Measurements from ENCODE around the gene HINFP. TPM values are rescaled to one million over a fixed set of nuclear protein-coding genes. Genes with fewer than 3 reads are reported as not detected.

The HINFP gene
- total and polyA plus RNA-seq, 7 experiments from 2014 or later: 14.7 to 79.7 (median 32.7) TPM

- CTCF ChIA-PET: interaction anchor here (0.7 to 1.8 kb wide), 12 partner anchors 9 to 154 kb away, joined by 3 to 11 read pairs (median 4); partner anchors contain the start of genes DPAGT1 and VPS11
- peak overlapping the region; percentile 75 for H3K4me3 ChIP-seq (ENCODE audit: low read length)
These were observed 47.9 kb downstream of the HINFP start for GRCh38 chr11:119169282-119169719.

DNA sequence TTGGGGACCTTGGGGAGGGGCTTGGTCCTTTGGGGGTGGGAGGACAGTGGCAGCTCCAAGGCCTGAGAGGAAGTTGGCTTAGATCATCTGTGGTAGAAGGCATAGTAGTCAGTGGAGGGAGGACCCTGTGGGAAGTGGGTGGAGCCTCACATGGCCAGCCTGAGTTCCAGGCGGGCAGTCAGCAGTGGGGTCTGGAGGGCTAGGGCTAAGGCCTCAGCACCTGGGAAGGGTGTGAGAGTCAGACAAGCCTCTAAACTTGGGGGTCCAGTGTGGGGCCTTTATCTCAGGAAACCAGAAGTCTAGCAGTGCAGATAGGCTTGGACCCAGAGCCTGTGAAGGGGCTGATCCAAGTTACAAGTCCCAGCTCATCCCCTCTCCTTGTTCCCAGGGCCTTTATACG is 51.1 kb downstream of the HINFP start:
- H3K9me3 ChIP-seq (ENCODE audit: control insufficient read depth in 2 of 3, low read length in 3 of 3): no peaks in the 10 kb centered on the region
- peaks cover 0 to 29% (median 0%) of the 10 kb centered on the region in 3 experiments for H3K36me3 ChIP-seq (ENCODE audit: control insufficient read depth in 2 of 3, insufficient read depth in 3 of 3, low read length in 3 of 3)
- Mint-ChIP-seq H3K9me3 (no peaks in the 10 kb centered on the region), H3K4me1 (peaks cover 11 to 34% (median 15%) of the 10 kb centered on the region in 7 donors), H3K36me3 (peaks cover 0 to 16% (median 3%) of the 10 kb centered on the region in 5 donors), H3K27ac (peak overlapping the region in 2 of 9 donors; percentile 8 to 54), H3K4me3 (no peak overlapping the region), H3K27me3 (no peaks in the 10 kb centered on the region)
- H3K27ac ChIP-seq (ENCODE audit: low read depth, low read length): no peak overlapping the region
- intact Hi-C loops (cut with micrococcal nuclease): no loop called here
- DNase-seq (no peak), ATAC-seq (no peak)
- peaks cover 2 to 4% of the 10 kb centered on the region in 2 donors for H3K4me1 ChIP-seq (ENCODE audit: control insufficient read depth in 2 of 2, insufficient read depth in 2 of 2, low read length in 2 of 2)
- no peak overlapping the region for H3K4me3 ChIP-seq (ENCODE audit: low read length)
- POLR2A ChIA-PET: interaction anchor here (0.6 kb wide), 1 partner anchor 18 kb away, joined by 3 read pairs; no protein-coding TSS in a partner anchor
- CTCF ChIA-PET: no interaction called here
- H3K27me3 ChIP-seq (ENCODE audit: control insufficient read depth in 2 of 2, insufficient read depth in 2 of 2, low read length in 2 of 2): no peaks in the 10 kb centered on the region

More at GRCh38 chr11:119169282-119169719, 47.9 kb downstream of the HINFP start:
- intact Hi-C loops (cut with micrococcal nuclease): loop anchor here (1.0 to 5.0 kb wide), 7 partner anchors 20 to 152 kb away; partner anchors contain the start of genes C2CD2L (in 2 of the 2), ABCG4 (in 1 of the 2), CBL (in 1 of the 2) and HINFP (in 1 of the 2)
- H3K27ac Mint-ChIP-seq: peak overlapping the region; percentile 62 to 95 (median 81)
- peaks cover 0 to 5% (median 0%) of the 10 kb centered on the region in 5 donors for H3K36me3 Mint-ChIP-seq
- peak in 7 of 9 donors; percentile 12 to 51 (median 21) for DNase-seq
- no peaks in the 10 kb centered on the region for H3K9me3 Mint-ChIP-seq
- POLR2A ChIA-PET: interaction anchor here (0.5 to 1.5 kb wide), 12 partner anchors 8 to 115 kb away, joined by 3 to 8 read pairs (median 5); partner anchors contain the start of genes ABCG4, C2CD2L, DPAGT1 and VPS11
- H3K27me3 Mint-ChIP-seq: no peaks in the 10 kb centered on the region
- Histone ChIP-seq H3K36me3 (ENCODE audit: control insufficient read depth in 2 of 3, insufficient read depth in 3 of 3, low read length in 3 of 3) (peaks cover 0 to 15% (median 0%) of the 10 kb centered on the region in 3 experiments), H3K27ac (ENCODE audit: low read depth, low read length) (peak overlapping the region; percentile 73), H3K4me1 (ENCODE audit: control insufficient read depth in 2 of 2, insufficient read depth in 2 of 2, low read length in 2 of 2) (peaks cover 0 to 4% of the 10 kb centered on the region in 2 donors), H3K9me3 (ENCODE audit: control insufficient read depth in 2 of 3, low read length in 3 of 3) (no peaks in the 10 kb centered on the region), H3K27me3 (ENCODE audit: control insufficient read depth in 2 of 2, insufficient read depth in 2 of 2, low read length in 2 of 2) (no peaks in the 10 kb centered on the region)
- H3K4me3 Mint-ChIP-seq: peak overlapping the region; percentile 86 to 94 (median 90)
- ATAC-seq: peak; percentile 26
- H3K4me1 Mint-ChIP-seq: peaks cover 4 to 25% (median 11%) of the 10 kb centered on the region in 7 donors

DNA sequence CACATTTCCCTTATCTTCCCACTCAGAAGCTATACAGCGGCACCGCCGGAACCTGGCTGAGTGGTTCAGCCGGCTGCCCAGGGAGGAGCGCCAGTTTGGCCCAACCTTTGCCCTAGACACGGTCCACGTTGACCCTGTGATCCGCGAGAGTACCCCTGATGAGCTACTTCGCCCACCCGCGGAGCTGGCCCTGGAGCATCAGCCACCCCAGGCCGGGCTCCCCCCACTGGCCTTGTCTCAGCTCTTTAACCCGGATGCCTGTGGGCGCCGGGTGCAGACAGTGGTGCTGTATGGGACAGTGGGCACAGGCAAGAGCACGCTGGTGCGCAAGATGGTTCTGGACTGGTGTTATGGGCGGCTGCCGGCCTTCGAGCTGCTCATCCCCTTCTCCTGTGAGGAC is 52.1 kb downstream of the HINFP start:
- intact Hi-C loops (cut with micrococcal nuclease): no loop called here
- Histone ChIP-seq H3K27ac (ENCODE audit: low read depth, low read length) (no peak overlapping the region), H3K27me3 (ENCODE audit: control insufficient read depth in 2 of 2, insufficient read depth in 2 of 2, low read length in 2 of 2) (no peaks in the 10 kb centered on the region), H3K36me3 (ENCODE audit: control insufficient read depth in 2 of 3, insufficient read depth in 3 of 3, low read length in 3 of 3) (peaks cover 0 to 29% (median 0%) of the 10 kb centered on the region in 3 experiments), H3K4me3 (ENCODE audit: low read length) (no peak overlapping the region), H3K4me1 (ENCODE audit: control insufficient read depth in 2 of 2, insufficient read depth in 2 of 2, low read length in 2 of 2) (peaks cover 4 to 12% of the 10 kb centered on the region in 2 donors), H3K9me3 (ENCODE audit: control insufficient read depth in 2 of 3, low read length in 3 of 3) (no peaks in the 10 kb centered on the region)
- CTCF ChIA-PET: interaction anchor here (0.6 kb wide), 2 partner anchors 8 to 22 kb away, joined by 3 to 5 read pairs; no protein-coding TSS in a partner anchor
- ATAC-seq: no peak
- POLR2A ChIA-PET: no interaction called here
- Mint-ChIP-seq H3K9me3 (no peaks in the 10 kb centered on the region), H3K36me3 (peaks cover 0 to 18% (median 6%) of the 10 kb centered on the region in 5 donors), H3K4me1 (peaks cover 17 to 37% (median 24%) of the 10 kb centered on the region in 7 donors), H3K4me3 (no peak overlapping the region), H3K27ac (no peak overlapping the region), H3K27me3 (no peaks in the 10 kb centered on the region)
- DNase-seq: no peak

GRCh38 chr11:119175493-119176077 is 54.2 kb downstream of the HINFP start:
- H3K4me1 Mint-ChIP-seq: peaks cover 11 to 31% (median 23%) of the 10 kb centered on the region in 7 donors
- no peak overlapping the region for H3K27ac ChIP-seq (ENCODE audit: low read depth, low read length)
- H3K4me3 ChIP-seq (ENCODE audit: low read length): no peak overlapping the region
- ChIA-PET CTCF (interaction anchor here (1.0 to 1.2 kb wide), 2 partner anchors 21 kb away, joined by 3 to 4 read pairs; no protein-coding TSS in a partner anchor), POLR2A (no interaction called here)
- DNase-seq (no peak), ATAC-seq (no peak)
- peaks cover 0 to 18% (median 12%) of the 10 kb centered on the region in 5 donors for H3K36me3 Mint-ChIP-seq
- peaks cover 0 to 29% (median 0%) of the 10 kb centered on the region in 3 experiments for H3K36me3 ChIP-seq (ENCODE audit: control insufficient read depth in 2 of 3, insufficient read depth in 3 of 3, low read length in 3 of 3)
- no peaks in the 10 kb centered on the region for H3K27me3 Mint-ChIP-seq
- no peak overlapping the region for H3K27ac Mint-ChIP-seq
- peaks cover 0 to 14% of the 10 kb centered on the region in 2 donors for H3K4me1 ChIP-seq (ENCODE audit: control insufficient read depth in 2 of 2, insufficient read depth in 2 of 2, low read length in 2 of 2)
- H3K4me3 Mint-ChIP-seq: no peak overlapping the region
- intact Hi-C loops (cut with micrococcal nuclease): no loop called here
- no peaks in the 10 kb centered on the region for H3K9me3 Mint-ChIP-seq
- H3K27me3 ChIP-seq (ENCODE audit: control insufficient read depth in 2 of 2, insufficient read depth in 2 of 2, low read length in 2 of 2): no peaks in the 10 kb centered on the region
- H3K9me3 ChIP-seq (ENCODE audit: control insufficient read depth in 2 of 3, low read length in 3 of 3): no peaks in the 10 kb centered on the region

- peaks cover 0 to 14% of the 10 kb centered on the region in 2 donors for H3K4me1 ChIP-seq (ENCODE audit: control insufficient read depth in 2 of 2, insufficient read depth in 2 of 2, low read length in 2 of 2)
- Mint-ChIP-seq H3K4me3 (peak overlapping the region in 7 of 10 donors; percentile 2 to 67 (median 49)), H3K36me3 (peaks cover 0 to 26% (median 12%) of the 10 kb centered on the region in 5 donors), H3K4me1 (peaks cover 11 to 25% (median 21%) of the 10 kb centered on the region in 7 donors), H3K27ac (peak overlapping the region; percentile 9 to 76 (median 54)), H3K27me3 (no peaks in the 10 kb centered on the region), H3K9me3 (no peaks in the 10 kb centered on the region)
- CTCF ChIA-PET: interaction anchor here (2.1 kb wide), 1 partner anchor 9 kb away, joined by 11 read pairs; no protein-coding TSS in a partner anchor
- intact Hi-C loops (cut with micrococcal nuclease): no loop called here
- H3K9me3 ChIP-seq (ENCODE audit: control insufficient read depth in 2 of 3, low read length in 3 of 3): no peaks in the 10 kb centered on the region
- POLR2A ChIA-PET: interaction anchor here (0.6 to 2.5 kb wide), 4 partner anchors 9 to 166 kb away, joined by 3 to 8 read pairs (median 3); partner anchors contain the start of gene VPS11
- no peak overlapping the region for H3K27ac ChIP-seq (ENCODE audit: low read depth, low read length)
- ATAC-seq (no peak), DNase-seq (peak in 1 of 9 donors; percentile 11)
- peaks cover 0 to 47% (median 0%) of the 10 kb centered on the region in 3 experiments for H3K36me3 ChIP-seq (ENCODE audit: control insufficient read depth in 2 of 3, insufficient read depth in 3 of 3, low read length in 3 of 3)
- no peaks in the 10 kb centered on the region for H3K27me3 ChIP-seq (ENCODE audit: control insufficient read depth in 2 of 2, insufficient read depth in 2 of 2, low read length in 2 of 2)
- no peak overlapping the region for H3K4me3 ChIP-seq (ENCODE audit: low read length)
These were observed 56.8 kb downstream of the HINFP start for GRCh38 chr11:119178166-119178680.

- DNase-seq (no peak), ATAC-seq (no peak)
- Mint-ChIP-seq H3K27ac (no peak overlapping the region), H3K4me3 (peak overlapping the region in 1 of 10 donors; percentile 59), H3K4me1 (peaks cover 9 to 25% (median 21%) of the 10 kb centered on the region in 7 donors), H3K27me3 (no peaks in the 10 kb centered on the region), H3K36me3 (peaks cover 0 to 25% (median 15%) of the 10 kb centered on the region in 5 donors), H3K9me3 (no peaks in the 10 kb centered on the region)
- H3K4me1 ChIP-seq (ENCODE audit: control insufficient read depth in 2 of 2, insufficient read depth in 2 of 2, low read length in 2 of 2): peaks cover 0 to 14% of the 10 kb centered on the region in 2 donors
- intact Hi-C loops (cut with micrococcal nuclease): no loop called here
- no peak overlapping the region for H3K27ac ChIP-seq (ENCODE audit: low read depth, low read length)
- H3K9me3 ChIP-seq (ENCODE audit: control insufficient read depth in 2 of 3, low read length in 3 of 3): no peaks in the 10 kb centered on the region
- H3K36me3 ChIP-seq (ENCODE audit: control insufficient read depth in 2 of 3, insufficient read depth in 3 of 3, low read length in 3 of 3): peaks cover 0 to 36% (median 0%) of the 10 kb centered on the region in 3 experiments
- H3K27me3 ChIP-seq (ENCODE audit: control insufficient read depth in 2 of 2, insufficient read depth in 2 of 2, low read length in 2 of 2): no peaks in the 10 kb centered on the region
- ChIA-PET CTCF (interaction anchor here (2.1 kb wide), 1 partner anchor 10 kb away, joined by 11 read pairs; no protein-coding TSS in a partner anchor), POLR2A (interaction anchor here (0.5 kb wide), 1 partner anchor 483 kb away, joined by 3 read pairs; no protein-coding TSS in a partner anchor)
- H3K4me3 ChIP-seq (ENCODE audit: low read length): no peak overlapping the region
These were observed 58.0 kb downstream of the HINFP start for GRCh38 chr11:119179342-119179741.

All from naive thymus-derived CD4-positive, alpha-beta T cell (primary cell).